ENCODE measurements around the gene KCNMB2. TPM values are rescaled to one million over a fixed set of nuclear protein-coding genes. Genes with fewer than 3 reads are reported as not detected.

Gene KCNMB2
- total and polyA plus RNA-seq, 5 experiments from 2014 or later = not detected

- peaks cover 0 to 26% (median 16%) of the 10 kb centered on the region in 9 donors for H3K9me3 Mint-ChIP-seq
- peaks cover 0 to 10% (median 5%) of the 10 kb centered on the region in 5 donors for H3K27me3 Mint-ChIP-seq
- no peak overlapping the region for H3K4me3 Mint-ChIP-seq
- peaks cover 0 to 15% (median 4%) of the 10 kb centered on the region in 4 donors for H3K4me1 Mint-ChIP-seq
- peaks cover 0 to 26% (median 4%) of the 10 kb centered on the region in 3 donors for H3K36me3 Mint-ChIP-seq
- no peak for ATAC-seq
- POLR2A ChIA-PET = no interaction called here
- no peak for DNase-seq
- H3K27ac Mint-ChIP-seq = no peak overlapping the region
Observed at GRCh38 chr3:178768072-178768864, 232.0 kb downstream of the KCNMB2 start.

DNA sequence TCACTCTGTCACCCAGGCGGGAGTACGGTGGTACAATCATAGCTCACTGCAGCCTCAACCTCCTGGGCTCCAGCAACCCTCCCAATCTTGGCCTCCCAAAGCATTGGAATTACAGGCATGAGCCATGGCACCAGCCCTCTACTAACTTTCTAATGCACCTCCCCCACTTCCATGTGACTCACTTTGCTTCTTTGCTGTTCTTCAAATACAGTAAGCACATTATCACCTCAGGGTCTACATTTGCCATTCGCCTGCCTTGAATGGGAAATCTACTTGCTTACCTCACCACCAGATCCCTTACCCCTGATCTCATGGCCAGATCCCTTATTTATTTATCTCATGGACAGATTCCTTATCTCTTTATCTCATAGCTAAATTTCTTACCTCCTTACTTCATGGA, 235.3 kb downstream of the KCNMB2 start:
- Mint-ChIP-seq H3K4me1 (peaks cover 0 to 20% (median 6%) of the 10 kb centered on the region in 4 donors), H3K9me3 (peaks cover 0 to 26% (median 16%) of the 10 kb centered on the region in 9 donors), H3K4me3 (no peak overlapping the region), H3K36me3 (peaks cover 0 to 26% (median 4%) of the 10 kb centered on the region in 3 donors), H3K27ac (no peak overlapping the region), H3K27me3 (peaks cover 0 to 2% (median 0%) of the 10 kb centered on the region in 5 donors)
- ATAC-seq (no peak), DNase-seq (no peak)
- POLR2A ChIA-PET = no interaction called here

- peak overlapping the region in 2 of 10 donors; percentile 28 to 36 for H3K27ac Mint-ChIP-seq
- H3K27me3 Mint-ChIP-seq = peaks cover 0 to 2% (median 0%) of the 10 kb centered on the region in 5 donors
- H3K9me3 Mint-ChIP-seq = peaks cover 0 to 26% (median 16%) of the 10 kb centered on the region in 9 donors
- POLR2A ChIA-PET = no interaction called here
- H3K36me3 Mint-ChIP-seq = peaks cover 0 to 26% (median 4%) of the 10 kb centered on the region in 3 donors
- H3K4me1 Mint-ChIP-seq = peaks cover 0 to 20% (median 6%) of the 10 kb centered on the region in 4 donors
- peak in 3 of 10 donors; percentile 0 to 29 (median 16) for DNase-seq
- no peak for ATAC-seq
- peak overlapping the region in 2 of 10 donors; percentile 28 to 34 for H3K4me3 Mint-ChIP-seq
Observed at GRCh38 chr3:178772746-178773145, 236.5 kb downstream of the KCNMB2 start.

DNA sequence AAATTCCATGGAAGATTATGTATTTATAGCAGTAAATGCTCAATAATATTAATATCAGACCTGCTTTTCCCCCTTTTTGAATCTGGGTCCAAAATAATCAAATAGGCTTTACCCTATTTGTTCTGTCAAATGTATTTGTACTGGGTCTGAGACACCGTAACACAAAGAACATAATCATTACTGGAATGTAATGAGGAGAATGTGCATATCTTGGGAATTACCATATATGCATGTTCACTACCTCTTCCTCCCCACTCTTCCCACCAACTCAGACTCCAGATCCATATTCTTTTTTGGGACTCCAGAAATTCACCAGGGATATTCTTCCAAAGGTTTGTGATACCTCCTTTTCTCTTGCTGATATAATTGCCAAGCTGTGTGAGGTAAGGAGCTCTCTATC, 237.1 kb downstream of the KCNMB2 start:
- Mint-ChIP-seq H3K9me3 (peaks cover 0 to 26% (median 16%) of the 10 kb centered on the region in 9 donors), H3K36me3 (peaks cover 0 to 23% (median 4%) of the 10 kb centered on the region in 3 donors), H3K27me3 (peaks cover 0 to 2% (median 0%) of the 10 kb centered on the region in 5 donors), H3K4me3 (no peak overlapping the region), H3K4me1 (peaks cover 0 to 20% (median 6%) of the 10 kb centered on the region in 4 donors), H3K27ac (no peak overlapping the region)
- DNase-seq (no peak), ATAC-seq (no peak)
- POLR2A ChIA-PET = no interaction called here

DNA sequence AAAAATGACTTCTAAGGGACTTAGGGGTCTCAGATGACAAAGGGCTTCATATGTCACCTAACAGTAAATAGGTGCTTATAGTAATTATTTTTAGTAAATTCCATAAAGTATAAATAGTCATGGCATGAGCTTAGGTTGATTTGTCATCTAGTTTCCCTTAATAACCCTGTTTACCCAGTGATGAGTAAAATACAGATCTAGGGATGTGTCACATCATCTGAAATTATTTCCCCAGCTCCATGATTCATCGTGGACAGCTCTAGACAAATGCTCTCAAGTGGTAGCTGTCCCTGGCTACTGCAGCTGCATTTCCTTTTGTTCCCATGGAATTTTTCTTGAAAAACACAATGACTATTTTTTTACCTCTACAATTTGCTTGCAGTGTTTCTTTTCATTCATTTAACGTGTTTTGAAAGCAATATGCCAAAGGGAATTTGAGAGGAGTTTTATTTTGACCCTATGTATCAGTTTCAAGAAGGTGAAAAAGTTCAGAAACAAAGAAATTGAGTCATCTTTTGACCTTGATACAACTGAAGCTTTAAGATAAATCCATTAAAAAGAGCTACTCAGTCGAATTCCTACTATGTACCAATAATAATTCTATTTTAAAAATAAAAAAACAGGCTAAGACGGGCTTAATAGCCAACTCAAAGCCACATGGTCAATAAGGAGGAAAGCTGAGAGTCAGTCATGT, 241.6 kb downstream of the KCNMB2 start:
- no peaks in the 10 kb centered on the region for H3K36me3 Mint-ChIP-seq
- H3K27ac Mint-ChIP-seq = no peak overlapping the region
- no peak for ATAC-seq
- peaks cover 0 to 5% (median 2%) of the 10 kb centered on the region in 9 donors for H3K9me3 Mint-ChIP-seq
- POLR2A ChIA-PET = interaction anchor here (0.7 kb wide), 1 partner anchor 399 kb away, joined by 3 read pairs; no protein-coding TSS in a partner anchor
- DNase-seq = no peak
- no peak overlapping the region for H3K4me3 Mint-ChIP-seq
- H3K4me1 Mint-ChIP-seq = peaks cover 0 to 7% (median 3%) of the 10 kb centered on the region in 4 donors
- H3K27me3 Mint-ChIP-seq = peaks cover 0 to 4% (median 0%) of the 10 kb centered on the region in 5 donors

DNA sequence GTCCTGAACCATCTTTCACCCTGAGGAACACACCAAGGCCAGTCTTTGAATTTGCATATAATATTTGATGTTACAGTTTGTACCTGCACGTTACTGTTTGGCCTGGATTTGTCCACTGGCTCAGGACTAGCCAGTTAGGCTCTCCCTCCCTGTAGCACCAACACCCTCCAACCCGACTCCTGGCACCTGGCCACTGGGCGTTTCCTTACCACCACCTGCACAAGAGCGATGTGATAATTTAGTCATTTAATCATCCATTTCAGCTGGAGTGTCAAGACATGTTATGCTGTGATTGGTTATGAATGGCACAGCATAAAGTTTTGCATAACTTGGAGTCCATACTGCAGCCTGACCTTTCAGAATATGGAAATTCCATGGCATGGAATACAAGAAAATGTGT, 242.4 kb downstream of the KCNMB2 start:
- Mint-ChIP-seq H3K4me1 (peaks cover 0 to 2% (median under 1%) of the 10 kb centered on the region in 4 donors), H3K27me3 (peaks cover 0 to 4% (median 0%) of the 10 kb centered on the region in 5 donors), H3K4me3 (no peak overlapping the region), H3K27ac (no peak overlapping the region), H3K36me3 (no peaks in the 10 kb centered on the region), H3K9me3 (peaks cover 0 to 5% (median 2%) of the 10 kb centered on the region in 9 donors)
- POLR2A ChIA-PET = no interaction called here
- DNase-seq (no peak), ATAC-seq (no peak)

GRCh38 chr3:178785961-178786360, 249.7 kb downstream of the KCNMB2 start:
- ATAC-seq (no peak), DNase-seq (no peak)
- Mint-ChIP-seq H3K4me3 (no peak overlapping the region), H3K27ac (no peak overlapping the region), H3K36me3 (peaks cover 0 to 12% (median 0%) of the 10 kb centered on the region in 3 donors), H3K27me3 (peaks cover 0 to 4% (median 0%) of the 10 kb centered on the region in 5 donors), H3K4me1 (no peaks in the 10 kb centered on the region), H3K9me3 (peaks cover 0 to 17% (median 2%) of the 10 kb centered on the region in 9 donors)
- POLR2A ChIA-PET = no interaction called here

DNA sequence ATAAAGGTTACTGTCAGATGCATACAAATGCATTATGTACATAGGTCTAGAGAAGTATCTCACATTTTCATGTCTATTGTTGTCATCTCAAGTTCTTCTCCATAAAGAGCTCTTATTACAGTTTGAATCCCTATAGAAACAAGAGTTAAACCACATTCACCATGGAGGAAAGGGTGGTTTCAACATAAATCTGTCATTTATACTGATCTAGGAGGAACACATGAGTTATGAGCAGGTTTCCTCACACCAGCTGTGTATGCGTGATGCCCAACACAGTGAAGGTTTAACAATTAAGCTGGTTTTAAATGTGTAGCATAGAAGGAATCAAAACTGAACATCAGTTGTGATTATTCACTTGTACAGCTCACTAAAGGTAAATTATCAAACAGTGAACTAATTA, 251.7 kb downstream of the KCNMB2 start:
- Mint-ChIP-seq H3K27ac (no peak overlapping the region), H3K27me3 (peaks cover 0 to 12% (median 5%) of the 10 kb centered on the region in 5 donors), H3K36me3 (peaks cover 0 to 19% (median 3%) of the 10 kb centered on the region in 3 donors), H3K9me3 (peaks cover 0 to 30% (median 12%) of the 10 kb centered on the region in 9 donors), H3K4me1 (no peaks in the 10 kb centered on the region), H3K4me3 (no peak overlapping the region)
- POLR2A ChIA-PET = no interaction called here
- DNase-seq (no peak), ATAC-seq (no peak)

DNA sequence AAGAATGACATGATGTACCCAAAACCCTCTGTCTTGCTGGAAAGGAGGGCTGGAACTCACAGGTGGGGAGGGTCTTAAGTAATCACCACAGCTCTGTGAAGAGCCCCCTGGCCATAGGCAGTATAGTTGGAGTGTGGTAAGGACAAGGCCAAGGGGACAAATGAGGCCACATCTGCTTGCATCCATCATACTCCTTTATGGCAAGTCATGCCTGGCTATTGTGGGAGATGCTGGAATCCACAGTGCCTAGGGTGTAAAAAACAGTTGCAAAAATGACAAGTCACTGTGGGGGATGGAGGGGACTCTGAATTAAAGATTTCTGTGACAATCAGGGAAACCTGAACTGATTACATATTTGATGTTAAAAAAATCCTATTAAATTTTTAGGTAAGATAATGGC, 258.5 kb downstream of the KCNMB2 start:
- no peak overlapping the region for H3K27ac Mint-ChIP-seq
- H3K9me3 Mint-ChIP-seq = peaks cover 0 to 34% (median 11%) of the 10 kb centered on the region in 9 donors
- peaks cover 0 to 14% (median 3%) of the 10 kb centered on the region in 3 donors for H3K36me3 Mint-ChIP-seq
- no peak for DNase-seq
- no peak overlapping the region for H3K4me3 Mint-ChIP-seq
- peaks cover 0 to 22% (median 6%) of the 10 kb centered on the region in 5 donors for H3K27me3 Mint-ChIP-seq
- POLR2A ChIA-PET = no interaction called here
- no peak for ATAC-seq
- no peaks in the 10 kb centered on the region for H3K4me1 Mint-ChIP-seq

GRCh38 chr3:178795349-178795748, 259.1 kb downstream of the KCNMB2 start:
- Mint-ChIP-seq H3K4me3 (no peak overlapping the region), H3K27me3 (peaks cover 0 to 22% (median 6%) of the 10 kb centered on the region in 5 donors), H3K27ac (no peak overlapping the region), H3K9me3 (peaks cover 0 to 29% (median 8%) of the 10 kb centered on the region in 9 donors), H3K4me1 (no peaks in the 10 kb centered on the region), H3K36me3 (peaks cover 0 to 13% (median 3%) of the 10 kb centered on the region in 3 donors)
- no peak for ATAC-seq
- no peak for DNase-seq
- POLR2A ChIA-PET = no interaction called here

DNA sequence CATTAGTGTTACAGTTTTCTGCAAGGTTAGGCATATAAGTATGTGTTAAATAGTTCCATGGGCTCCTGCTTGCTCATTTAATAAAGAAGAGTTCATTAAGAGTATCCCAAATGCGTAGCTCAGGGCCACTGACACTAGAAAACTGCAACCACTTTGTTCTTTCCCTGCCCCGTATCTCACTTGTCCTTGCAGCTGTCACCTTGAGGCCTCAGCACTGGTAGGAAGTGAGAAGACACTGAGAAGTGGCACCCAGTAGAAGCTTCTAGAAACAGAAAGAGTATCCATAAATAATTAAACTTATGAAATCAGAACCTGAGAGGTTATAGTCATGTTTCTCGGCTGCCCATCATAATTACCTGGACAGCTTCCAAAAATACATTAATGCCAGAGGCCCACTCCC, 266.0 kb downstream of the KCNMB2 start:
- ATAC-seq = no peak
- Mint-ChIP-seq H3K4me1 (no peaks in the 10 kb centered on the region), H3K27me3 (peaks cover 0 to under 1% (median 0%) of the 10 kb centered on the region in 5 donors), H3K9me3 (peaks cover 0 to 9% (median 0%) of the 10 kb centered on the region in 9 donors), H3K4me3 (no peak overlapping the region), H3K27ac (no peak overlapping the region), H3K36me3 (no peaks in the 10 kb centered on the region)
- POLR2A ChIA-PET = no interaction called here
- DNase-seq = no peak

DNA sequence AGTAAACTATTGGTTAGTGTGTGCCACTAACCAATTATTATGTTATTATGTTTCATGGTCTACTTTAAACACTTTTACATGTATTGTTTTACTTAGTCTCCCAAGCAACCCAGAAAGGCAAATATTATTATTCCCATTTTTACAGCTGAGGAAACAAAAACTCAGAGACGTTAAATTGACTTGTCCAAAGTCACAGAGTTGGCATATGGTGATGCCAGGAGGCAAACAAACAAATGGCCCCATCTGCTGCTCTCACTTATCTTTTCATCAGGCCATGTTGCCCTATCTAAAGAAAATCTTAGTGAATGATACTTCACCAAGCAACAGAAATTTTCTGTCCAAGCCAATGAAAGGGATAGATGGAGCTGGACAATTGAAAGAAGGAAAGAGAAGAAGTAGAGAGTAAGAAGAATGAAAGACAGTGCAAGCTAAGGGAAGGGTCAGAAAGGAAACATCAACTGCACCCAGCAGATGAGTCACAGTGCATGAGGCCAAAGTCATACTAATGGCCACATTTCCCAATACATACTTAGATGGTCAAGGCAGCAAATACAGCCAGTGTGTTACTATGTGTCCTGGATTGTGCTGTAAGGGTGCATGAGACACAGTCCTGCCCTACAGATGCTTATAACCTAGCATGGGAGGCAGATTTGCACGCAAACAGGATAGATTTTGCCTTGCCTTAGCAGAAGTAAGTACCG, 266.9 kb downstream of the KCNMB2 start:
- no peaks in the 10 kb centered on the region for H3K27me3 Mint-ChIP-seq

More for the DNA sequence above, 266.9 kb downstream of the KCNMB2 start:
- Mint-ChIP-seq H3K4me3 (no peak overlapping the region), H3K27ac (no peak overlapping the region), H3K9me3 (peaks cover 0 to 3% (median 0%) of the 10 kb centered on the region in 9 donors), H3K36me3 (no peaks in the 10 kb centered on the region), H3K4me1 (no peaks in the 10 kb centered on the region)
- ATAC-seq (no peak), DNase-seq (no peak)
- POLR2A ChIA-PET = no interaction called here
